HCT116 (cell line): ENCODE measurements around the gene GFPT1. TPM values are rescaled to one million over a fixed set of nuclear protein-coding genes. Genes with fewer than 3 reads are reported as not detected.

Experiments used
- ATAC-seq: fragments of 200-7000 bp; cut with Tn5 transposase; 2 replicates; pipeline ENCODE4 v1.9.1; 2020; ENCODE audit warnings: mild to moderate bottlenecking, moderate library complexity
- BruUV-seq: library from RNA; stranded (reverse); fragments of 400-500 nt; replicated peaks from 2 replicates; lab custom pipeline; 2021; lab: Mats Ljungman, UMichigan
- CTCF ChIA-PET: fragments of 300-600 bp; sonication (Branson Sonifier 250); formaldehyde crosslinking; loops from one replicate; lab custom pipeline; 2021; ENCODE audit warnings: antibody characterized with exemption; lab: Charles Lee
- POLR2A ChIA-PET: fragments of 300-600, 350-600 bp; sonication (Branson Sonifier 250); formaldehyde crosslinking; loops from one replicate; lab custom pipeline; 2021; ENCODE audit warnings: antibody characterized with exemption; lab: Charles Lee
- RAD21 ChIA-PET, 2 experiments: fragments of 300-600 bp; sonication (Branson Sonifier 250); formaldehyde crosslinking; loops; one replicate each; lab custom pipeline; 2023; ENCODE audit warnings: low total read pairs in 2 of 2; ENCODE audit not compliant: uncharacterized antibody in 2 of 2, unreplicated experiment in 2 of 2, low non-redundant PET in 1 of 2; lab: Charles Lee
- DNase-seq: peaks from one replicate; pipeline ENCODE4 v3.0.0-alpha.2; 2010; ENCODE audit warnings: low read depth, low spot score
- H2AFZ ChIP-seq: fragments of 200-600 bp; shearing (Covaris generic), sonication (generic); 2 replicates; pipeline ENCODE4 v1.6.1; 2017; ENCODE audit warnings: low read depth, mixed run types, mixed read lengths, antibody characterized with exemption, low read length; ENCODE audit not compliant: poor library complexity, severe bottlenecking
- H3K27ac ChIP-seq: 2 replicates; pipeline ENCODE4 v1.5.1; 2012; ENCODE audit warnings: low read depth, low read length
- H3K27me3 ChIP-seq: fragments of 200-600 bp; sonication (generic); 2 replicates; pipeline ENCODE4 v1.6.1; 2016; ENCODE audit warnings: mixed run types, low read length, mixed read lengths; ENCODE audit not compliant: insufficient read depth
- H3K36me3 ChIP-seq, 2 experiments: fragments of 200-500 bp in 1 of 2; fragments of 200-600 bp in 1 of 2; sonication (Bioruptor generic) in 1 of 2; sonication (generic) in 1 of 2; 2 replicates each; pipeline versions ENCODE4 v1.5.1 to v1.6.1; 2014 to 2016; ENCODE audit warnings: low read length in 2 of 2, inconsistent platforms in 1 of 2, mixed read lengths in 1 of 2, mixed run types in 1 of 2; ENCODE audit not compliant: insufficient read depth in 2 of 2, control insufficient read depth in 1 of 2
- H3K4me1 ChIP-seq, 2 experiments: fragments of 200-600 bp in 1 of 2; sonication (generic) in 1 of 2; 2 replicates each; pipeline versions ENCODE4 v1.5.1 to v1.6.1; 2012 to 2017; ENCODE audit warnings: low read length in 2 of 2, inconsistent platforms in 1 of 2, mild to moderate bottlenecking in 1 of 2, mixed read lengths in 1 of 2, mixed run types in 1 of 2, moderate library complexity in 1 of 2; ENCODE audit not compliant: insufficient read depth in 2 of 2, control insufficient read depth in 1 of 2
- H3K4me2 ChIP-seq: fragments of 200-600 bp; sonication (generic); 2 replicates; pipeline ENCODE4 v1.6.1; 2017; ENCODE audit warnings: mixed run types, low read length, mixed read lengths
- H3K4me3 ChIP-seq, 2 experiments: fragments of 200-600 bp in 1 of 2; sonication (generic) in 1 of 2; replicated peaks in 1 of 2; 2 replicates each; pipeline ENCODE4 v1.5.1; 2011 to 2016; ENCODE audit warnings: low read length in 2 of 2, control low read depth in 1 of 2, low read depth in 1 of 2, mild to moderate bottlenecking in 1 of 2, mixed read lengths in 1 of 2, mixed run types in 1 of 2
- H3K79me2 ChIP-seq: fragments of 200-600 bp; sonication (generic); 2 replicates; pipeline ENCODE4 v1.6.1; 2017; ENCODE audit warnings: mild to moderate bottlenecking, mixed run types, low read length, moderate library complexity, mixed read lengths; ENCODE audit not compliant: insufficient read depth
- H3K9ac ChIP-seq: fragments of 200-600 bp; sonication (generic); 2 replicates; pipeline ENCODE4 v1.6.1; 2016; ENCODE audit warnings: low read length, mixed read lengths
- H3K9me2 ChIP-seq: fragments of 200-600 bp; sonication (generic), shearing (Covaris generic); 2 replicates; pipeline ENCODE4 v1.6.1; 2017; ENCODE audit warnings: mixed run types, mild to moderate bottlenecking, moderate library complexity; ENCODE audit not compliant: insufficient read depth
- H3K9me3 ChIP-seq, 2 experiments: fragments of 200-500 bp in 1 of 2; fragments of 200-600 bp in 1 of 2; sonication (Bioruptor generic) in 1 of 2; sonication (generic) in 1 of 2; 2 replicates each; pipeline ENCODE4 v1.6.1; 2014 to 2017; ENCODE audit warnings: low read length in 2 of 2, mixed read lengths in 2 of 2, inconsistent platforms in 1 of 2, low read depth in 1 of 2, mild to moderate bottlenecking in 1 of 2, mixed run types in 1 of 2, moderate library complexity in 1 of 2; ENCODE audit not compliant: control insufficient read depth in 1 of 2, insufficient read depth in 1 of 2
- H4K20me1 ChIP-seq: fragments of 200-600 bp; sonication (generic), shearing (Covaris generic); 2 replicates; pipeline ENCODE4 v1.6.1; 2017; ENCODE audit warnings: mixed run types, mild to moderate bottlenecking, moderate library complexity; ENCODE audit not compliant: insufficient read depth
- CEBPB ChIP-seq: IDR thresholded peaks from 2 replicates; pipeline ENCODE4 v1.6.1; 2012; ENCODE audit warnings: low read depth
- CTCF ChIP-seq, 3 experiments: fragments of 200-600 bp in 1 of 3; sonication (generic) in 1 of 3; IDR thresholded peaks in 2 of 3; conservative IDR thresholded peaks in 1 of 3; 2 replicates each; pipeline ENCODE4 v1.5.1; 2012 to 2017; ENCODE audit warnings: low read depth in 2 of 3, low read length in 2 of 3, antibody characterized with exemption in 1 of 3, borderline replicate concordance in 1 of 3, control low read depth in 1 of 3, mild to moderate bottlenecking in 1 of 3, mixed read lengths in 1 of 3, mixed run types in 1 of 3, moderate library complexity in 1 of 3; ENCODE audit not compliant: insufficient read depth in 1 of 3
- EGR1 ChIP-seq: IDR thresholded peaks from 2 replicates; pipeline ENCODE4 v1.6.1; 2012; ENCODE audit warnings: low read depth
- JUND ChIP-seq: IDR thresholded peaks from 2 replicates; pipeline ENCODE4 v1.6.1; 2012
- POLR2AphosphoS5 ChIP-seq: IDR thresholded peaks from 2 replicates; pipeline ENCODE4 v1.6.1; 2011; ENCODE audit warnings: mild to moderate bottlenecking, low read depth, low read length, moderate library complexity
- REST ChIP-seq: IDR thresholded peaks from 2 replicates; pipeline ENCODE4 v1.6.1; 2012; ENCODE audit warnings: low read depth
- SP1 ChIP-seq: IDR thresholded peaks from 2 replicates; pipeline ENCODE4 v1.6.1; 2012; ENCODE audit warnings: low read depth
- SRF ChIP-seq: IDR thresholded peaks from 2 replicates; pipeline ENCODE4 v1.6.1; 2012; ENCODE audit warnings: low read depth
- TCF7L2 ChIP-seq: IDR thresholded peaks from 2 replicates; pipeline ENCODE4 v1.7.0; 2011; ENCODE audit warnings: borderline replicate concordance, inconsistent platforms; ENCODE audit not compliant: insufficient read depth, insufficient read length; ENCODE audit errors: extremely low read depth
- YY1 ChIP-seq: IDR thresholded peaks from 2 replicates; pipeline ENCODE4 v1.6.1; 2011; ENCODE audit warnings: low read length, low read depth, moderate library complexity, mild to moderate bottlenecking; ENCODE audit not compliant: insufficient replicate concordance; ENCODE audit errors: extremely low read depth
- ZBTB33 ChIP-seq: IDR thresholded peaks from 2 replicates; pipeline ENCODE4 v1.6.1; 2011; ENCODE audit warnings: mild to moderate bottlenecking, low read length, moderate library complexity; ENCODE audit not compliant: insufficient replicate concordance; ENCODE audit errors: extremely low read depth
- ZFX ChIP-seq: fragments of 450-650 bp; IDR thresholded peaks from 2 replicates; pipeline ENCODE4 v1.6.1; 2017
- intact Hi-C: fragments of 100-400 bp; cut with micrococcal nuclease; formaldehyde crosslinking; loops from 2 replicates; pipeline ENCODE4 v1.10.0; 2022
- total RNA-seq: library from RNA; stranded (reverse); gene quantifications from one replicate; pipeline ENCODE4 v1.2.1, GENCODE V29; 2021; ENCODE audit not compliant: unreplicated experiment

The GFPT1 gene
- total RNA-seq, 1 experiment from 2014 or later, result 62.4 TPM

- H3K36me3 ChIP-seq, result peaks cover 8 to 23% of the 10 kb centered on the region in 2 experiments; a peak in 3 of 4 replicates
- no peak overlapping the region for H3K4me3 ChIP-seq
- TF ChIP-seq YY1 (no peak), CEBPB (no peak), POLR2AphosphoS5 (no peak; the same call in 1 of the 2 replicates), SRF (no peak)
- TF ChIP-seq, all 23 proteins: peak for 0
- Histone ChIP-seq H2AFZ (no peak overlapping the region), H3K79me2 (peaks cover 26% of the 10 kb centered on the region), H3K9me3 (no peaks in the 10 kb centered on the region), H3K9me2 (no peaks in the 10 kb centered on the region), H3K9ac (no peak overlapping the region), H3K4me1 (no peaks in the 10 kb centered on the region), H4K20me1 (no peaks in the 10 kb centered on the region), H3K27ac (no peak overlapping the region), H3K27me3 (no peaks in the 10 kb centered on the region), H3K4me2 (no peak overlapping the region)
- no peak for ATAC-seq
- RAD21 ChIA-PET, result no interaction called here
- POLR2A ChIA-PET, result no interaction called here
- no TSS peak for BruUV-seq
- intact Hi-C loops, result no loop called here
- CTCF ChIA-PET, result no interaction called here
- no peak for DNase-seq
Observed at GRCh38 chr2:69372767-69373166, 14.3 kb downstream of the GFPT1 start.

- no peak overlapping the region for H2AFZ ChIP-seq
- ATAC-seq (no peak), DNase-seq (no peak)
- ChIA-PET RAD21 (no interaction called here), POLR2A (no interaction called here), CTCF (no interaction called here)
- no peaks in the 10 kb centered on the region for H3K27me3 ChIP-seq
- BruUV-seq, result no TSS peak
- no peaks in the 10 kb centered on the region for H3K9me3 ChIP-seq
- H3K4me2 ChIP-seq, result no peak overlapping the region
- H3K79me2 ChIP-seq, result 0 out of 2 replicates have a peak, but pooled peaks cover 4% of the 10 kb centered on the region
- H3K9ac ChIP-seq, result no peak overlapping the region
- no peaks in the 10 kb centered on the region for H4K20me1 ChIP-seq
- no peak overlapping the region for H3K27ac ChIP-seq
- no peaks in the 10 kb centered on the region for H3K9me2 ChIP-seq
- H3K4me1 ChIP-seq, result no peaks in the 10 kb centered on the region
- peaks cover 8 to 28% of the 10 kb centered on the region in 2 experiments; a peak in 3 of 4 replicates for H3K36me3 ChIP-seq
- intact Hi-C loops, result no loop called here
- H3K4me3 ChIP-seq, result no peak overlapping the region
- TF ChIP-seq EGR1 (no peak), TCF7L2 (no peak), YY1 (no peak), SP1 (no peak), REST (no peak), CEBPB (no peak), ZFX (no peak), POLR2AphosphoS5 (no peak), JUND (no peak), SRF (no peak), ZBTB33 (no peak), CTCF (IDR thresholded peaks at IDR 0.05 in 2 of 3, conservative IDR thresholded peaks at IDR 0.05 in 1 of 3; ENCODE audit: borderline replicate concordance in 1 of 3, insufficient read depth in 1 of 3, low read depth in 2 of 3, low read length in 2 of 3) (no peak)
Observed at GRCh38 chr2:69369802-69370201, 17.2 kb downstream of the GFPT1 start.
